Left lung (tissue), 10 donors: Measurements from ENCODE around the gene JAKMIP1. TPM values are rescaled to one million over a fixed set of nuclear protein-coding genes. Genes with fewer than 3 reads are reported as not detected.

ENCODE experiments used
- ATAC-seq: fragments of 200-7000 bp; cut with Tn5 transposase; one replicate; pipeline ENCODE4 v1.9.1; 2020; ENCODE audit warnings: moderate library complexity
- DNase-seq, 4 donors: peaks; one replicate each; pipeline ENCODE4 v3.0.0-alpha.2; 2013 to 2020
- H3K27ac ChIP-seq, 2 donors: fragments of 200-600 bp; sonication (generic) in 1 of 2; one replicate each; pipeline versions ENCODE4 v1.5.0 to v1.8.0; 2020 to 2021
- H3K27me3 ChIP-seq, 2 donors: fragments of 200-600 bp; sonication (generic) in 1 of 2; one replicate each; pipeline versions ENCODE4 v1.5.0 to v1.8.0; 2020 to 2021
- H3K36me3 ChIP-seq, 2 donors: fragments of 200-600 bp; sonication (generic) in 1 of 2; one replicate each; pipeline versions ENCODE4 v1.5.0 to v1.8.0; 2020 to 2021
- H3K4me1 ChIP-seq, 2 donors: fragments of 200-600 bp; one replicate each; pipeline ENCODE4 v1.8.0; 2021
- H3K4me3 ChIP-seq, 2 donors: fragments of 200-600 bp; sonication (generic) in 1 of 2; one replicate each; pipeline versions ENCODE4 v1.5.0 to v1.8.0; 2020 to 2021; ENCODE audit warnings: mild to moderate bottlenecking in 1 of 2
- H3K9me3 ChIP-seq, 2 donors: fragments of 200-600 bp; sonication (generic) in 1 of 2; one replicate each; pipeline versions ENCODE4 v1.5.0 to v1.8.0; 2020 to 2021
- intact Hi-C, 2 donors: fragments of 100-400 bp; cut with DNase I; formaldehyde crosslinking; loops; one replicate each; pipeline versions ENCODE4 v1.11.2 to v1.14.2; 2022
- polyA plus RNA-seq, 6 donors: library from polyadenylated mRNA; unstranded; fragments of 120-200 nt; gene quantifications; one replicate each; pipeline ENCODE4 v1.2.1, GENCODE V29; 2013; ENCODE audit not compliant: insufficient read length in 6 of 6
- total RNA-seq, 2 donors: library from RNA; stranded (reverse); fragmentation: NEBNext Ultra II Directional; extraction: Animal tissue kit (Norgen Biotek cat#: 25700); gene quantifications; one replicate each; pipeline ENCODE4 v1.2.1, GENCODE V29; 2021
- TF ChIP-seq, protein P1 (sequence below), 2 donors: fragments of 200-600 bp; sonication (generic) in 1 of 2; IDR thresholded peaks; one replicate each; pipeline versions ENCODE4 v1.5.0 to v1.8.0; 2021; ENCODE audit warnings: antibody characterized with exemption in 2 of 2
- donor health status: DM: no; HTN: yes; CAD: no.
- donor health status: DM: no; HTN: no; CAD: no.

The JAKMIP1 gene
- total and polyA plus RNA-seq, 8 donors = 0.13 to 0.79 (median 0.21) TPM; not detected in 1

DNA sequence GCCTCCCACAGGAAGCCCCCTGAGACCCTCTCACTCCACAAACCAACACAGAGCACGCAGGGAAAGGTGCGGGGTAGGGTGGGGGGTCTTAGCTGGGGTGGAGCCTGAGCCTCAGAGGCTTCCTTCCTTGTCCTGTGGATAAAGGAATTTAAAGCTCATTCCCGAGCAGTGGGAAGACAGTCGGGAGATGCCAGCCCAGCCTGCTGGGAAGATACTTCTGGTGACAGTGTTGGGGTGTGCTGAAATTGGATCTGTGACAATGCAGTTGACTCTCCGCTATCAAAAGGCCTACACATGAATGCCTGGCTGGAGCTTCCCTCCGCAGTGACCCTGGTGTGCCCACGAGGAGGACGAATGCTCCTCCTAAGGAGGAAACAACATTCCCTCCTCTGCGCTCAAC lies 45.5 kb downstream of the JAKMIP1 start:
- no peak for DNase-seq
- intact Hi-C loops = no loop called here
- no peaks in the 10 kb centered on the region for H3K9me3 ChIP-seq

DNA sequence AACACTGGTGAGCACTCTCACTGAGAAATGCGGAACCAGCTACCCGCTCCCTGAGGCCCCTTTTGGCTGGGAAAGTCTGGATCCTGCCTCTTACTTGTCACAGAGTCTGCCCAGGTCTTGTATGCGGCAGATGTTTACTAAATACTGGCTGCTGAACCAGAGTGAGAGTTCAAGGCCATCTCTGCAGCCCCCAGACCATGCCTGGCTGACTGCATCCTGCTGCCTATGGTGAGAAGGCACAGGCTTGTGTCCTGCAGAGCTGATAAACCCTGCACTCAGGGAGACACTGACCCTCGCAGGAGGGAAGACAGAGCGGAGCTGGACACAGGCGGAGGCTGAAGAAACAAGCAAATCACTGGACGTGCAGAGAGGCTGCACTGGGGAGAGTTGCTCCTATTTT lies 46.5 kb downstream of the JAKMIP1 start:
- DNase-seq (no peak), ATAC-seq (no peak)
- intact Hi-C loops = no loop called here

More for the DNA sequence above, 45.5 kb downstream of the JAKMIP1 start:
- no peak for ATAC-seq
- TF ChIP-seq, protein P1, sequence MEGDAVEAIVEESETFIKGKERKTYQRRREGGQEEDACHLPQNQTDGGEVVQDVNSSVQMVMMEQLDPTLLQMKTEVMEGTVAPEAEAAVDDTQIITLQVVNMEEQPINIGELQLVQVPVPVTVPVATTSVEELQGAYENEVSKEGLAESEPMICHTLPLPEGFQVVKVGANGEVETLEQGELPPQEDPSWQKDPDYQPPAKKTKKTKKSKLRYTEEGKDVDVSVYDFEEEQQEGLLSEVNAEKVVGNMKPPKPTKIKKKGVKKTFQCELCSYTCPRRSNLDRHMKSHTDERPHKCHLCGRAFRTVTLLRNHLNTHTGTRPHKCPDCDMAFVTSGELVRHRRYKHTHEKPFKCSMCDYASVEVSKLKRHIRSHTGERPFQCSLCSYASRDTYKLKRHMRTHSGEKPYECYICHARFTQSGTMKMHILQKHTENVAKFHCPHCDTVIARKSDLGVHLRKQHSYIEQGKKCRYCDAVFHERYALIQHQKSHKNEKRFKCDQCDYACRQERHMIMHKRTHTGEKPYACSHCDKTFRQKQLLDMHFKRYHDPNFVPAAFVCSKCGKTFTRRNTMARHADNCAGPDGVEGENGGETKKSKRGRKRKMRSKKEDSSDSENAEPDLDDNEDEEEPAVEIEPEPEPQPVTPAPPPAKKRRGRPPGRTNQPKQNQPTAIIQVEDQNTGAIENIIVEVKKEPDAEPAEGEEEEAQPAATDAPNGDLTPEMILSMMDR (IDR thresholded peaks at IDR 0.05) = no peak
- no peak overlapping the region for H3K27ac ChIP-seq
- no peaks in the 10 kb centered on the region for H3K4me1 ChIP-seq
- H3K4me3 ChIP-seq = no peak overlapping the region
- H3K27me3 ChIP-seq = peaks cover 0 to 23% of the 10 kb centered on the region in 2 donors
- H3K36me3 ChIP-seq = no peaks in the 10 kb centered on the region

DNA sequence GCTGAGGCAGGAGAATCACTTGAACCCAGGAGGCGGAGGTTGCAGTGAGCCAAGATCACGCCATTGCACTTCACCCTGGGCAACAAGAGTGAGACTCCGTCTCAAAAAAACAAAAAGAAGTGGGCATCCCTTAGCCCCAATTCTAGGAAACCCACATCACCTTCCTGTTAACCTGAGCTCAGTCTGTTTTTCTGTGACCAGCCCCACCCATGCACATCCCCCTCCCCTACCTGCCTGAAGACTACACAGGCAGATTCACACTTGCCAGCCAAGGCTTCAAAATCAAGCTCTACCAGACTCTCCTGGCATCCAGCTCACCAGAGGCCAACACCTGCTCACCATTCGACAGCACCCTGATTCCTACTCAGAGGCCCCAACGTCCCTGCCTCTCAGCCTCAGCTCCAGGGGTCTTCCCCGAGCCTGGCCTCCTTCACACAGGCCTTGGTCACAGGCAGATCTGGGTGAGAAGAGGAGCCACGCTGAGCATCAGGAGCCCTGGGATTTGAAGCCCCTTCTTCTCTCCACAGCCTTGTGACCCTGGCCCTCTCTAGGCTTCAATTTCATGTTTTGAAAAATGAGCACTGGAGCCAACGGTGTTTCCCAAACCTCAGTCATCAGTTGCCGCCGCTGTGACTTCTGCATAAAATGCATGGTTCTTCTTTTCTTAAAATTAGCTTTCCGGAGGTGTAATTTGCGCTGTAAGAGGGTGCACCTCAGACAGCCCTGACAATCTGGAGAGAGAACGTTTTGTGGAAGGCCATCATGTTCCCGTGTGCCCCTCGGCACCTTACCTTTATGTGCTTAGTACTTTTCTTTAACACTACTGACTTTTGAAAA lies 47.3 kb downstream of the JAKMIP1 start:
- intact Hi-C loops = no loop called here

More for the DNA sequence above, 46.5 kb downstream of the JAKMIP1 start:
- peaks cover 0 to 23% of the 10 kb centered on the region in 2 donors for H3K27me3 ChIP-seq
- no peak overlapping the region for H3K4me3 ChIP-seq
- H3K4me1 ChIP-seq = no peaks in the 10 kb centered on the region
- H3K27ac ChIP-seq = no peak overlapping the region
- TF ChIP-seq, protein P1 (IDR thresholded peaks at IDR 0.05) = no peak
- H3K9me3 ChIP-seq = no peaks in the 10 kb centered on the region
- H3K36me3 ChIP-seq = no peaks in the 10 kb centered on the region

DNA sequence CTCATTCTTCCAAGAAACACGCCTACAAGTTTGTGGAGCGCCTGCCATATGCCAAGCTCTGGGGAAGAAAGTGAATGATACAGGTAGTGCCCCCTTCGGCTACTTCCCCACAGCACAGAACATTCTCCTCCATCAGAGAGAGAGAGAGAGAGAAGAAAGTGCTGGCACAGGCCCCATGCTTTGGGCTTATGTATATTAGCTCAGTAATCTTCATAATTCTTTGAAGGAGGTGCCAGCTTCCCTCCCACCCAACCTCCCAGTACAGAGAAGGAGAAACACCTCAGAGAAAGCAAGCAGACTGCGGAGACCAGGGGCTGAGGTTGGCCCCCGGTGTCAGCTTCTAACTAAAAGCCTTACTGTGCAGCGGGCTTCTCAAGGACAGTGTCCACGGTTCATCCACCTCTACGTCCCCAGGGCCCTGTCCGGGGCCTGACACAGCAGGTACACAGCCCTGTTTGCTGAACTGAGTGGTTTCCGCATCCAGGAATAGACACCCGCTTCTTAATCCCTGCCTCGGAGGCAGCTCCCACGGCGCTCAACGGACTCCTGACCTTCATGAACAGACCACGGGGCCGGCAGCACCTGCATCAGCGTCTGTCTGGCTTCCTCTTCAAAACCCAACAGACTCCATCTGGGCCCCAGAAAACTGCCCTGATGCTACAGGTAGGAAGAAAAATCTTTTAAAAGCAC lies 50.2 kb downstream of the JAKMIP1 start:
- H3K4me1 ChIP-seq = no peaks in the 10 kb centered on the region
- ATAC-seq (no peak), DNase-seq (no peak)
- TF ChIP-seq, protein P1 (IDR thresholded peaks at IDR 0.05) = no peak
- intact Hi-C loops = no loop called here
- H3K27me3 ChIP-seq = peaks cover 0 to 23% of the 10 kb centered on the region in 2 donors
- H3K9me3 ChIP-seq = no peaks in the 10 kb centered on the region
- no peaks in the 10 kb centered on the region for H3K36me3 ChIP-seq
- no peak overlapping the region for H3K27ac ChIP-seq
- H3K4me3 ChIP-seq = no peak overlapping the region

More for the DNA sequence above, 47.3 kb downstream of the JAKMIP1 start:
- no peak overlapping the region for H3K4me3 ChIP-seq
- no peak for ATAC-seq
- H3K9me3 ChIP-seq = no peaks in the 10 kb centered on the region
- no peaks in the 10 kb centered on the region for H3K36me3 ChIP-seq
- TF ChIP-seq, protein P1 (IDR thresholded peaks at IDR 0.05) = no peak
- H3K27me3 ChIP-seq = peaks cover 0 to 23% of the 10 kb centered on the region in 2 donors
- no peak for DNase-seq
- no peak overlapping the region for H3K27ac ChIP-seq
- no peaks in the 10 kb centered on the region for H3K4me1 ChIP-seq
